ENCODE measurements around the gene PAPSS2. TPM values are rescaled to one million over a fixed set of nuclear protein-coding genes. Genes with fewer than 3 reads are reported as not detected.
"Not testable (repeated sequence)": the region's sequence is repeated elsewhere in the genome, so short reads cannot be mapped to it uniquely, and the experiment has no call there.

PAPSS2 gene
- total RNA-seq = 11.1 TPM
- long read RNA-seq, partial matches to known transcripts = 2 of 4 reads
- long read RNA-seq, other reads (novel, unspliced or antisense) = 0 of 4 reads

DNA sequence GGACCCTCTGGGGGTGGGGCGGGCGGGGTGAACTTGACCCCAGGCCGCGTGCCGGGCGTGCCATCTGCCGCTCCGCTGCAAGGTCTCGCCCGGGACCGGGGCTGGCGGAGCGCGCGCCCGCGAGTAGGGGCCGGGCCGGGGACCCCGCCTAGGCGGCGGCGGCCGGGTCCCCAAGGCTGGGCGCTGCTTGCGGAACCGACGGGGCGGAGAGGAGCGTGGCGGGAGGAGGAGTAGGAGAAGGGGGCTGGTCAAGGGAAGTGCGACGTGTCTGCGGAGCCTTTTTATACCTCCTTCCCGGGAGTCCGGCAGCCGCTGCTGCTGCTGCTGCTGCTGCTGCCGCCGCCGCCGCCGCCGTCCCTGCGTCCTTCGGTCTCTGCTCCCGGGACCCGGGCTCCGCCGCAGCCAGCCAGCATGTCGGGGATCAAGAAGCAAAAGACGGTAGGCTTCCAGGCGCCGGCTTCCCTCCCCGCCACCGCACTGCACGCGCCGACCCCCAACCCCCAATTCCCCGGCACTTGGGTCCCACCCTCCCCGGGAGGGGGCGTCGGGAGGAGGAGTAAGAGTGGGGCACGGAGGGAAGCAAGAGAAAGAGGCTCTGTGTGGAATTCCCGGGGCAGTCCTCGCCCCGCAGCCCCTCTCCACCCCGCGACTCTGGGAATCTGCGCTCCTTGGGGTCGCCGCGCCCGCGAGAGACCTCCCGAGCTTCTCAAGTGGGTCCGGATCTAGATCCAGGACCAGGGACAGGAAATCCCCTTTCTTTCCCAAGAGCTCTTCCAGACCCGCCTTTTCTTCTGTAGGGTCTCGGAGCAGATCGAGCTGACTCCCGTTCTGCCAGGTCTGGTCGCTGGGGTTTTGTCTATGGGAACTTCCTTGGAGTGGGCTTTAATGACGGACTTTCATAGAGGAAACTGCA is at the start of gene PAPSS2:
PAPSS2 (plus strand) TSS at position 308 of the 913 bp plus-strand sequence; CDS start at position 412, 104 bp downstream.
- ATAC-seq = peak; percentile 88
- peak; percentile 86 for DNase-seq (ENCODE audit: missing footprints)
- intact Hi-C loops (cut with DNase I) = loop anchor here (10.0 kb wide), 1 partner anchor 125 kb away; no protein-coding TSS in a partner anchor

DNA sequence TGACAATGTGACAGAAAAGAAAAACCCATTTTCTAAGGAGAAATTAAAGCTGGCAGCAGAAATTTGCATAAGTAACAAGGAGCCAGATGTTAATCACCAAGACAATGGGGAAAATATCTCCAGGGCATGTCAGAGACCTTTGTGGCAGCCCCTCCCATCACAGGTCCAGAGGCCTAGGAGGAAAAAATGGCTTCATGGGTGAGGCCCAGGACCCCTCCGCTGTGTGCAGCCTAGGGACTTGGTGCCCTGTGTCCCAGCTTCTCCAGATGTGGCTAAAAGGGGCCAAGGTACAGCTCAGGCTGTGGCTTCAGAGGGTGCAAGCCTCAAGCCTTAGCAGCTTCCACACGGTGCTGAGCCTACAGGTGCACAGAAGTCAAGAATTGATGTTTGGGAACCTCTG is 48.3 kb upstream of the PAPSS2 start:
- intact Hi-C loops (cut with DNase I); ATAC-seq; DNase-seq (ENCODE audit: missing footprints): not testable (repeated sequence)

DNA sequence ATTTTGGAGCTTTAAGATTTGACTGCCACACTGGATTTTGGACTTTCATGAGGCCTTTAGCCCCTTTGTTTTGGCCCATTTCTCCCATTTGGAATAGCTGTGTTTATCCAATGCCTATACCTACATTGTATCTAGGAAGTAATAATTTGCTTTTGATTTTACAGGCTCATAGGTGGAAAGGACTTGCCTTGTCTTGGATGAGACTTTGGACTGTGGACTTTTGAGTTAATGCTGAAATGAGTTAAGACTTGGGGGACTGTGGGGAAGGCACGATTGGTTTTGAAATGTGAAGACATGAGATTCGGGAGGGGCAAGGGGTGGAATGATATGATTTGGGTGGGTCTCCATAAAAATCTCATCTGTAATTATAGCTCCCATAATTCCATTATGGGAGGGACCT is 47.6 kb upstream of the PAPSS2 start:
- intact Hi-C loops (cut with DNase I) = no loop called here
- DNase-seq (ENCODE audit: missing footprints) (no peak), ATAC-seq (no peak)

DNA sequence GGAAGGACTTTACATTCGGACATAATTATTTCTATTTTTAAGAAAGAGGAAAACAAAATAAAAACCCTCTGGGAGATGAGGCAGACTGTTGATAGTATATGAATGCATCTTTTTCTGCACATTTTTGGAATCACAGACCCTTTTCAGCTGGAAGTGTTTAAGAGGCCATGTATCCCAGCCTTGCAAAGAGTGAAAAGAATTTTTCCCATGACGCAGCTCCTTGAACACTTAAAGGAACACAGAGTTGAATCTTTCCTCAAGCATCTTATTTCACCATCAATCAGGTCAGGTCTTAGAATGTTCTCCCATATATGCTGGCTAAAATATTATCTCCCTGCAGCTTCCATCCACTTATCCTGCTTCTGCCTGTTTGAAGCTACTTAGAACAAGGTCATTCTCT is 45.9 kb upstream of the PAPSS2 start:
- intact Hi-C loops (cut with DNase I) = no loop called here
- no peak for DNase-seq (ENCODE audit: missing footprints)
- no peak for ATAC-seq

DNA sequence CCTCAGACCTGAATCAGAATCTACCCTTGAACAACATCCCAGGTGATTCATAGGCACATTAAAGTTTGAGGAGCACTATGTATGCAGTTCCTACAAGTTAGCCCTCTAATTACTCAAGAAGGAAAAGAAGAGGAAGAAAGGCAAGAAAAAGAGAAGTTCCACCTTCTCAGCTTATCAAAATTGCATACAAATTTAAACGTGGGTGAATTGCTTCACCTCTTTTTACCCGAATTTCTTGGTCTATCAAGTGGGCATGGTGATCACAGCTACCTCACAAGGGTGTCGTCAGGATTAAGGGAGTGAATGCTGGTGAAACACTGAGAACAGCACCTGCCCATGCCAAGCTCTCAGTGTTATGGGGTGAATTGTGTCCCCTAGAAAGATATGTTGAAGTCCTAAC is 43.8 kb upstream of the PAPSS2 start:
- ATAC-seq = no peak
- DNase-seq (ENCODE audit: missing footprints) = no peak
- intact Hi-C loops (cut with DNase I) = no loop called here

DNA sequence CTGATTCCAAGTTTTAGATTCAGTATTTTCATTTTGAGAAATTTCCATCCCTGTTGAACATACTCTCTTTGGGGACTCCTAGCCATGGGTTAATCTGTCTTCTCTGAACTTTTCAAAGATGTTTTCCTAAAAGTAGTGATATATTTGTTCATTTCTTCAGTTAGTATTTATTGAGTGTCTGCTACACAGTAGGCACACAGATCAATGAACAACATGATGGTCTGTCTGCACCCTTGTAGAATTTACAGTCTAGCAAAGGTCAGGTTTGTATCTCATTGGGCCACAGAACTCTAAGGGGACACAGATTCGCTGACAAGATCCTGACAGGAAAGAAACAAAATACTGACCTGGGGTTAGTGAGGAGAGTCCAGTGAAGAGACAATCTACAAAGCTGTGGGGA is 42.2 kb upstream of the PAPSS2 start:
- DNase-seq (ENCODE audit: missing footprints) = no peak
- ATAC-seq = no peak
- intact Hi-C loops (cut with DNase I) = no loop called here

DNA sequence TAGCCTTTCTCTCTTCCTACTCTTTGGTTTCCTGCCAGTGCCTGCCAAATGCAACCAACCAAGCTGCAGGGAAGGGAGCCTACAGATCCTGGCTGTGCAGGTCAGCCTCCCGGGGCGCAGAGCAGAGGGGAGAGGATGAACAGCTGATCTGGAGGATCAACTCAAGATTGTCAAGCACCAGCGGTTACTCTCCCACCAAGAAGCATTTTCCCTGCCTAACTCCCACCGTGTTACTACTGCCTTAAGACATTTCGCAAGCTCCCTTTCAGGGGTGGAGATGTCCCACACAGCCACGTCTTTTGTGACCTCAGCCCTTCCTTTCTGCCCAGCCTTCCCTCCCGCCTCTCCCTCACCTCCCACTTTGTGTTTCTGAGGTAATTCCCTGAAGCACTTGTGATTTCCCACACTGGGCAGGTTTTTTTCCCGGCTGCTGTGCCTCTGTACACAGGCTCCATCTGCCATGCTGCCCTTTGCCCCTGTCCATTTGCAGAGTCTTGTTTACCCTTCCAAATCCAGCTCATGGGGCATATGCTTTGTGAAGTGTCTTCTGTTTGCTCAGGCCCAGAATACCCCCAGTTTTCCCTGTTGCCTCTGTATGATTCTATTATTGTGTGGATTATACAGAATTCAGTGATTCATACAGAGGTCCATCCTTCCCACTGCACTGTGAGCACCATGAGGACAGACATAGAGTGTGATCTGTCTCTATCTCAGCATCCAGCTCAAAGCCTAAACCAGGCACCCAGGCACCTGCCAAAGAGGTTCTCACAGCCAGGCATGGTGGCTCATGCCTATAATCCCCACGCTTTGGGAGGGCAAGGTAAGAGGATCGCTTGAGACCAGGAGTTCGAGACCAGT is 40.9 kb upstream of the PAPSS2 start:
- DNase-seq (ENCODE audit: missing footprints) (no peak), ATAC-seq (no peak)
- intact Hi-C loops (cut with DNase I) = no loop called here

DNA sequence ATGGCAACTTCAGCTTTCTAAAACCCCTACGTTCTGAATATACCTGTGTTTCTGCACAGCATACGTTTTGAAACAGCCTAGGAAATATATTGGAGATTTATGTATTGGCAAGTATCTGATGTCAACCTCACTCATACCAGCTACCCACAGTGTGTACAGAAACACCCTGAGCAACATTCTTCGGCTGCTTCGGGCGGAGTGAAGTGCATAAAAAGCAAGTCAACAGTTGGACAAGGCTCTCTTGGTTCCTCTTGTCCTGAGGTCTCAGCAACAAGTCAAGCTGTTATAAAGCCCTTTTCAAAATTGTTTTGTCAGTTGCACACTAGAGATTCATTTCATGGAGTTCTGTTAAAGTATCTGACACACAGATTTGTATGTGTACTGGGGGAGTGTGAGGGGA is 40.0 kb upstream of the PAPSS2 start:
- DNase-seq (ENCODE audit: missing footprints) (no peak), ATAC-seq (no peak)
- intact Hi-C loops (cut with DNase I) = no loop called here

DNA sequence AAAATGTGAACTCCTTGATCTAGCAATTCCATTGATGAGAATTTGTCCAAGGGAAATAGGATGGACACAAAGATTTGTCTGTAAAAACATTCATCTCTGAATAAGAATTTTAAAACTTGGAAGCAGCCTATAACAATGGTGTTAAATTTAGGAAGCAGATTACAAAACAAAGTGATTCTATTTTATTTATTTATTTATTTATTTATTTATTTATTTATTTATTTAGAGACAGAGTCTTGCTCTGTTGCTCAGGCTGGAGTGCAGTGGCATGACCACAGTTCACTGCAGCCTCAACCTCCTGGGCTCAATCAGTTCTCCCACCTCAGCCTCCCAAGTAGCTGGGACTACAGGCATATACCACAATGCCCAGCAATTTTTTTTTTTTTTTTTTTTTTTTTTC is 38.2 kb upstream of the PAPSS2 start:
- DNase-seq (ENCODE audit: missing footprints); ATAC-seq; intact Hi-C loops (cut with DNase I): not testable (repeated sequence)

DNA sequence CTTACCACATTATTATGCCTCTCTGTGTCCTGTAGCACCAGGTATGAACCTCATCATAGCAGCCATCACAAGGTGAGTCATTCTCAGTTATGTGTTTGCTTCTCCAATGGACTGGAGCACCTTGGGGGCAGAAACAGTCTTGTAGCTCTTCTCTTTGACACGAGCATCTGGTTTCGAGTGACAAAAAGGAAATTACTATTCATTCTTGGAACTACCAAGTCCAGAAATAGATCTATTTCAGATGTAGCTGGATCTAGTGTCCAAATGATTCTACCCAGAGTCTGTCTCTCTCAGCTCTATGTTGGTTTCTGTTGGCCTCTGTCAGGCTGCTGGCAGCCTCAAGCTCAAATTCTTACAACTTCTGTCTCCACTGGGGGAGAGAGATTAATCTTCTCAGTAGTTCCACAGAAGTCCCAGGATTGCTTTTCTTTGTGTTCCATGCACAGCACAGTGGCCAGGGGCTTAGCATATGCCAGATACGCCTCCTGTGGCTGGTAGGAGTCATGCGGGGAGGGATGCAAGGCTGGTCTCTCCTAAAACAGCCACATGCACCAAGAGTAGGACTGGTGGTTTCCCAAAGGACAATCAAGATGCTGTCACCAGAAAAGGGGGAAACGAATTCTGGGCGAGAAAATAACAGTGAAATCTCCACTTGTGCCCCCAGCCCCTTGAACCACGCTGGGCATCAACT is 37.2 kb upstream of the PAPSS2 start:
- intact Hi-C loops (cut with DNase I) = no loop called here
- no peak for DNase-seq (ENCODE audit: missing footprints)
- ATAC-seq = no peak

DNA sequence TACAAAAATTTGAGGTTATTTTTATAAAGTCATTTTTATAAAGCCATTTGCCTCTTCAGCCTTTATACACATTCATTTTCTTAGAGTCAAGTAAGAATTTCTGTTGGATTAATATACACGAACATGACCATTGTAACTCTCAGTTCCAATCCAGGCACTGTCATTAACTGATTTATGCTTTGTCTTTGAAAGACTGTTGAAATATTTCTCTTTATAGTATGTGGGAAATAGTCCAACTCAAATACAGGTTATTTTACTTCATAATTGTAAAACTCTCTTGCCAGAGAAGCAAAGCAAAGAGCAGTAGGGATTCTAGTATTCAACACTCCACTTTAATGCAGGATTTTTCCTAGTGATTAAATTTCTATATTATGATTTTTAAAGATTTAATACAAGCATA is 36.5 kb upstream of the PAPSS2 start:
- no peak for DNase-seq (ENCODE audit: missing footprints)
- intact Hi-C loops (cut with DNase I) = no loop called here
- no peak for ATAC-seq

DNA sequence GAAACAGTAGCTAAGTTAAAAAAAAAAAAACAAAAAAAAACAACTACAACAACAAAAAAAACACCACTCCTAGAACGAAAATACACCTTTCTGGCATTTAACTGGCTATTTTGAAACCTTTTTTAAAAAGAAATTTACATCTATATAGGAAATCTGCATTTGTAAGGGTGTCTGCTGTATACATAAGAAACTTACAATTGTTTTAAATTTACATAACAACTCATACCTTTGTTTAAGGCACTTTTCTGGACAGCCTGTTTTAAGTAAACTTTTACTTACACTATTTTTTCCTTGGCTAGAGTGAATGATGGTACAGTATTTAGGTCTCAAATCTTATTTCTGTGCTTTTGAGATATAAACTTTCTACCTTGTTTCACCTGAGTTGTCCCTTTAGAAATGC is 34.0 kb upstream of the PAPSS2 start:
- intact Hi-C loops (cut with DNase I) = no loop called here

DNA sequence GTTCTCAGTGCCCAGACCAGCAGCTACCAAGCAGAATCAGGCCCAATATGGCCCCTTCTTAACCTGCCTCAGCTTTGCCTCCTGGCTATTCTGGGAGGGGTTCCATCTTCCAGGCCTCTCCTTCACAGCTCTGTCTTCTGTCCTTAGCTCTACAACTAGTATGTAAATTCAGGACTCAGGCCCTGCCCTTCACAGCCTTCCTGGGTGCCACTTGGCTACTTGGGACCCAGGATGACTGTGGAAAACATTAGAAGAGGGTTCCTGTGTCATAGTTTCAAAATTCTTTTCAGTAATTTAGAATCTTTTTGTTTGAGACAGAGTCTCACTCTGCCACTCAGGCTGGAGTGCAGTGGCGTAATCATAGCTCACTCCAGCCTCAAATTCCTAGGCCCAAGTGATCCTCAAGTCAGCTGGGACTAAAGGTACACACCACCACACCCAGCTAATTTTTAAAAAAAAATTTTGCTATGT is 33.2 kb upstream of the PAPSS2 start:
- intact Hi-C loops (cut with DNase I) = no loop called here
- ATAC-seq (no peak), DNase-seq (ENCODE audit: missing footprints) (no peak)

More for the DNA sequence above, 34.0 kb upstream of the PAPSS2 start:
- ATAC-seq (no peak), DNase-seq (ENCODE audit: missing footprints) (no peak)

DNA sequence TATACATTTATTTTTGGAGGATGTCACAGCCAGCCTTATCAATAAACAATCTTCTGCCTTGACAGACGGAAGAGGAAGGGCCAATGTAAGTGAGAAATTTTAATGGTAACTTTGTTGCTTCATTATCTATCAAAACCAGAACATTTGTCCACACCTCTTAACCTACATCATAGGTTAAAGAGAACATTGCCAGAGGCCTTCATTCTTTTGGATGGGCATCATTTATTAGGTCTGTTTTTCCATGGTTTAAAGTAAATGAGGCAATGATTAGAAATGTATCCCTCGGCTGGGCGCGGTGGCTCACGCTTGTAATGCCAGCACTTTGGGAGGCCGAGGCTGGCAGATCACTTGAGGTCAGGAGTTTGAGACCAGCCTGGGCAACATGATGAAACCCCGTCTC is 29.5 kb upstream of the PAPSS2 start:
- intact Hi-C loops (cut with DNase I) = no loop called here
- ATAC-seq (no peak), DNase-seq (ENCODE audit: missing footprints) (no peak)

DNA sequence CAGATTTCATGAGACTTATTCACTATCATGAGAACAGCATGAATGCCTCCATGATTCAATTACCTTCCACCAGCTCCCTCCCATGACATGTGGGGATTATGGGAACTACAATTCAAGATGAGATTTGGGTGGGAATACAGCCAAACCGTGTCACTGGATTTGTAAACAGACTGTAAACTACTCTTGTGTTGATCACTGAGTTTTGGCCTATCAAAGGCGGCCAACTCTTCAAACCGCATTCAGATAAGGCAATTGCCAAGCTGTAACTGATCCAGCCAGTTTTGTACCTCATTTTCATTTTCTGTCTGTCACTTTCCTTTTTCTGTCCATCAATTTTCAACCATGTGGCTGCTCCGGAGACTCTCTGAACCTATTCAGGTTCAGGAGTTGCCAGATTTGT is 27.2 kb upstream of the PAPSS2 start:
- intact Hi-C loops (cut with DNase I) = no loop called here
- DNase-seq (ENCODE audit: missing footprints) (no peak), ATAC-seq (no peak)

DNA sequence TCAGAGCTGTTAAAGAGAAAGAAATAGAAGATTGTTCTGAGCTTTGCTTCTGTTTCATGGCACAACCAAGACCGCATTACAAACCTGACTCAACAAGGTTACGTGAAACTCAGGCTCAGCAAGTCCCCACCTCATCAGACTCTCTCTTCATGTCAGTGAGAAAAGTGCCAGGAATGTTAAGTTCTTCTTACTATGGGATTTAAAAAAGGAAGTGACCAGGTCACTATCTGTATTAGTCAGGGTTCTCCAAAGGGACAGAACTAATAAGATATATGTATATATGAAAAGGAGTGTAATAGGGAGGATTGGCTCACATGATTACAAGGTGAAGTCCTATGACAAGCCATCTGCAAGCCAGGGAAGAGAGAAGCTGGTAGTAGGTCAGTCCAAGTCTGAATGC is 25.4 kb upstream of the PAPSS2 start:
- DNase-seq (ENCODE audit: missing footprints) (no peak), ATAC-seq (no peak)
- intact Hi-C loops (cut with DNase I) = no loop called here

DNA sequence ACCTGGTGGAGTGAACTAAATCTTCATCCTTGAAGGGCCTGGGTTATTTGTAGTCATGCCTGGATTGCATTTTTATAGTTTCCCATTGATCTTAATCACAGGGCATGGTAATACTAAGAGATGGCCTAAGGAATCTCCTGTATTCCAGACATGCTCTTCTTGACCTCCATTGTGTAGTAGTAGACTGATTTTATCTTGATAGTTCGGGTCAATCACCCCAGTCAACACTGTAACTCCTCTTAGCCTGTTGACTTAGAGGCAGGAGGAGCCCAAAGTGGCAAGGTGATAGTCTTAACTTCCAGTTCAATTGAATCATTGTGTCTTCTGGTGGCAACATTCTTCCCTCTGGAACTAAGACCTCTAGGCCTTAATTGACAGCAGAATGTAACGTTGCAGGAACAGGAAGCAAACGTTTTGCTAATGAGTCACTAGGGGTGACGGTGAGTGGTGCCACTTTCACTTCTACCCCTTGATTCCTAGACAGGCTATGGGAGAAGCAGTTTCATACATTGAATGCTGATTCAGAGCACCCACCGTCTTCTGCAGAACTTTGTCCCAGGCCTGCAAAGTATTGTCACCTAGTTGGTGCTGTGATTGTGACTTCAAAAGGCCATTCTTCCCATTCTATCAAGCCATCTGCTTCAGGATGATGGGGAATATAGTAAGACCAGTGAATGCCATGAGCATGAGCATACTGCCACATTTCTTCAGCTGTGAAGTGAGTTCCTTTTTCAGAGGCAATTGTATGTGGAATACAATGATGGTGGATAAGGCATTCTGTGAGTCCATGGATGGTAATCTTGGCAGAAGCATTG is 24.0 kb upstream of the PAPSS2 start:
- DNase-seq (ENCODE audit: missing footprints) = no peak
- no peak for ATAC-seq
- intact Hi-C loops (cut with DNase I) = no loop called here

DNA sequence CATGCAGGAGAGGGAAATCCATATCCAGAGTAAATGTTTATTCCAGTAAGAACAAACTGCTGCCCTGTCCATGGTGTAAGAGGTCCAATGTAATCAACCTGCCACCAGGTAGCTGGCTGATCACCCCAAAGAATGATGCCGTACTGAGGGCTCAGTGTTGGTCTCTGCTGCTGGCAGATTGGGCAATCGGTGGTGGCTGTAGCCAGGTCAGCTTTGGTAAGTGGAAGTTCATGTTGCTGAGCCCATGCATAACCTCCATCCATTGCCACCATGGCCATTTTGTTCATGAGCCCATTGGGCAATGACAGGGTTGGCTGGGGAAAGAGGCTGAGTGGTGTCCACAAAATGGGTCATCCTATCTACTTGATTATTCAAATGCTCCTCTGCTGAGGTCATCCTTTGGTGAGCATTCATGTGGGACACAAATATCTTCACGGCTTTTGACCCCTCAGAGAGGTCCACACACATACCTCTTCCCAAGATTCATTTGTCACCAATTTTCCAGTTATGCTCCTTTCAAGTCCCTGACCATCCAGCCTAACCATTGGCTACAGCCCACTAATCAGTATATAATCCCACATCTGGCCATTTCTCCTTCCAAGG is 23.3 kb upstream of the PAPSS2 start:
- ATAC-seq (no peak), DNase-seq (ENCODE audit: missing footprints) (no peak)
- intact Hi-C loops (cut with DNase I) = no loop called here
